ENCODE data around the gene TMTC2.
"Not testable (repeated sequence)": the region's sequence is repeated elsewhere in the genome, so short reads cannot be mapped to it uniquely, and the experiment has no call there.

Gene TMTC2

GRCh38 chr12:82725741-82726140 is 39.0 kb downstream of the TMTC2 start:
- DNase-seq (ENCODE audit: low read depth in 2 of 2), result no peak

- no peak for DNase-seq (ENCODE audit: low read depth in 2 of 2)
These were observed 41.2 kb downstream of the TMTC2 start for GRCh38 chr12:82727886-82728285.

GRCh38 chr12:82728710-82729109 is 42.0 kb downstream of the TMTC2 start:
- no peak for DNase-seq (ENCODE audit: low read depth in 2 of 2)

- no peak for DNase-seq (ENCODE audit: low read depth in 2 of 2)
These were observed 44.3 kb downstream of the TMTC2 start for GRCh38 chr12:82730953-82731459.

DNA sequence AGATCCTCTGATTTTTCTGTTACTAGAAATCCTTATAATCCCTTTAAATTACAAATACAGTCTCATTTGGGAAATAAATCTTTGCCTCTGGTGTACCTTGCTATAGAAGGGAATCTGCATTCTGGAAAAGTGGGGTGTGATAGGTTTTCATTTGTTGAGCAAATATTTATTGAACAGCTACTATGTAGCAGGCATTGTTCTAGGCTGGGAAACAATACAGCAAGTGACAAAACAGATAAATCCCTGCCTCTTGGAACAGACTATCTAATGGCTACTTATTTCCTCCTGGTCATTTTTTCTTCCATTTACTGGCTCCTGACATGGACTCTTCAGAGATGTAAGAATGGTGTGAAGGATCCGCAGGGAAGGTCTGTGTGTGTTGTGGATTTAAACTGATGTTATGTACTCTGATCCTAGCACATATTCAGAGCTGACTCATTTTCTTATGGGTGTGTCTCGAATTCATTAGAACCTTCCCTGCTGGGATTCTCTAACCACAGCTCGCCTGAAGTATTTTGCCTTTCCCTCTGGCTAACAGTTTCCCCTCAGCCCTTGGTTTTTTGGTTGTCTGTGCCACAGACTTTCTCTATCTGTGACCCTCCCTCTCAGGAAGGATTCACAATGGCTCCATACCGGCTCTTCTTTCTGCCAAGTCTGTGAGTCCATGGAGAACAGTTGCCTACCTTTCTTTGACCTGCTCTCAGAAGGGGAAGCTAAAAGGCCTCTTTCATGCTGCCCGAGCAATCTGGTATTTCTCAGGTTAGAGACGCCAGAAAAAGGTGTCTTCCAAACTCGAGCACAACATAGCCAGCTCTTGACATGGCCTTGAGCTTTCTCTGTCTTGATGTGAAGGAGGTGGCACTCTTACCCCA is 53.7 kb downstream of the TMTC2 start:
- no peak for DNase-seq (ENCODE audit: low read depth in 2 of 2)

DNA sequence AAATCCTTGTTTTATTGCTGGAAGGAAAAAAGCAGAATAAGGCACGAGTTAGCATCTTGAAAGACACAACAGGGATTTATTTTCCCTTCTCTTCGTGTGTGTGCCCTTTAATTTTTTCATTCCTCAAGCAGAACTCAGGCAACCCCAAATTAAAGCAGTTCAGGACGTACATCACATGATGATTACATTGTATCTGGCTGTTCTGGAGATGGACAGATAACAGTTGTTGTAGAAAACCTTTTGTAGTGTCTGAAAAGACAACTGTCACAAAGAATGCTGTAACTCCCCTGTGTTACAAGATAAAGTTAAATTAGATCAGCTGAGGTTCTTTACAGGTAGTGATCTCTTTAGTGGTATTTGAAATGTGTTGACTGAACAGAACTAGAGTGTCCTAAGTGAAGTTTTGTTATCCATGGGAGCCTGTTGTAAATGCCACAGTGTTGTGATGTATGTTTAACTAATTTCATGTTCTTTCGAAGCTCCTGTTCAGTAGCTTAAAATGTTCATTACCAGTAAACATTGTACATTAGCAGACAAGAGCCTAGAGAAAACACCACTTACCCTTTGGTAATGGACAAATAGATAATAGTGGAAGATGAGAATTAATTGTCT is 58.5 kb downstream of the TMTC2 start:
- DNase-seq (ENCODE audit: low read depth in 2 of 2), result no peak

- no peak for DNase-seq (ENCODE audit: low read depth in 2 of 2)
These were observed 59.1 kb downstream of the TMTC2 start for GRCh38 chr12:82745807-82746206.

DNA sequence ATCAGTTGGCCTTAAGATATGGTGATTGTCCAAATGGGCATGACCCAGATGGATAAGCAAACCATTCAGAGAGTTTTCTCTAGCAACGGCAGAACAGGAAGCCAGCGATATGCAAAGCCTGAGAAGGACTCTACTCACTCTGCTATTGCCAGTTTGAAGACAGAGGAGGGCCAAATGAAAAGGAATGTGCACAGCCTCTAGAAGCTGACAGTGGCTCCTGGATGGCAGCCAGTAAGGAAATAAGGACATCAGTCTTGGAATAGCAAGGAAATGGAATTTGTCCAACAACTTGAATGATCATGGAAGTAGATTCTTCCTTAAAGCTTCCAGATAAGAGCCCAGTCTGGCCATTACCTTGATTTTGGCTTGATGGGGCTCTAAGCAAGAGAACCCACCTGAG is 60.0 kb downstream of the TMTC2 start:
- no peak for DNase-seq (ENCODE audit: low read depth in 2 of 2)

DNA sequence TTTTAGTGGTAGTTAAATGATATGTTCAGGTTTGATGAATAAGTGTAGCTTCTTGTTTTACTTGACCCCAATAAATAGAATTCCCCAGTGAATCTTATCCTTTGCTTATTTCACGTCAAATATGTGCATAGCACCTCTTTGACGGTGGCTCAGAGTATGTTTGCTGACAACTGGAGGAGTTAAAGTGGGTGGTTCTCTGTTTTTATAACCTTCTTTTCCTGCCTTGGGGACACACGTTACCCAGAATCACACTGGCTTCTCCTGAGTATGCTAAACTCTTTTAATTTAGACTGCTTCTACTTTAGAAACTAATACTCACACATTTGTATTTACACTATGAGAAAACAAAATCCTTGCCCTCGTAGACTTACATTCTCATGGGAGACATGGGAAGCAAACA is 62.3 kb downstream of the TMTC2 start:
- DNase-seq (ENCODE audit: low read depth in 2 of 2), result no peak

- DNase-seq (ENCODE audit: low read depth in 2 of 2), result no peak
These were observed 68.2 kb downstream of the TMTC2 start for GRCh38 chr12:82754856-82755255.

DNA sequence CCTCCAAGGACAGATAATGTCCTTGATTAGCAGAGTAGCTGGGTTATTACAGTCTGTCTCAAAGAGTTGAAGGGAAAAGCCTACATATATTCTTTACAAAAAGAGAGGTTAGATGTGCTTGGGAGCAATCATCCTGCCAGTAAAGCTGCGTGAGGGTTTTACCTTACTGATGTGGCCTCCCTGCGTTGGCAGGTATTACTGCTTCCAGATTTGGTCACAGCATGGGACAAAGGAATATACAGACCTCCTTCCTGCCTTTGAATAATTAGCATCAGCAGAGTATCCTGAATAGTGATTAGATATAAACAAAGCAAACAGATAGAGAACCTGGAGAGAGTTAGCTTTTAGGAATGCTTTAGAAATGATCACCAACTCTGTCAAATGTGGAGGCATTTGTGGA is 69.6 kb downstream of the TMTC2 start:
- no peak for DNase-seq (ENCODE audit: low read depth in 2 of 2)

DNA sequence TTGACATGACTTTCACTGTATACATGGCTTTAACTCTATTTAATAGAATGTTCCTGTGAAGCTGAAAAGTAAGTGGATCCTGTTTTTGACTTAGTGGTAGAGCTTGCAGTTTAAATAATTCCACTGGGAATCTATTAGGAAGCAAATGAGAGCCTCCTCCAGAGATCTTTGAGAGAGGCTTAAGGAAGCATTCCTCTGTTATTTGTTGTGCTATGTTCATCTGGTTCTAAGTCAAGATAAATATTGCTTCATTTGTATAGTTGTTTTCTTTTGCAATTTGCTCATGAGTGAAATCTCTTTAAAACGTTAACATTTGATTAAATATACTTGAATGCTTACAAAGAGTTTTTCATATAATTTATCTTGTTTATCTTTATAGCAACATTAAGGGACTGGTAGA is 70.4 kb downstream of the TMTC2 start:
- no peak for DNase-seq (ENCODE audit: low read depth in 2 of 2)

DNA sequence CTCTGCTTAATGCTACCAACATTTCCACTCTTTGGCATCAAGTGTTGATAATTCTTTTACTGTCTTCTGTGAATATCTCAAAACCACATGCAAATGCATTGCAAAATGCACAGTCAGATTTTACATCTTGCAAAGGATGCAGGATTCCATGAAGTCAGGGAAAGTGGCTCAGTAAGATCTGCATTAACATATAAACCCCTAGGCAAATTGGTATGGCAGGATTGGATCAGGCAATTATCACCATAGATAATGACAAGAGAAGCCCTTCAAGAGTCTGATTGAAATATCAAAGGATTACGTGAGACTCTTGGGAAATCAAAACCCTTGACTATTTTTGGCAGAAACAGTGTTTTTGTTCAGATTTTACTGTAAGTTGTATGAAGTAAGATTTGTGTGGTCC is 71.0 kb downstream of the TMTC2 start:
- DNase-seq (ENCODE audit: low read depth in 2 of 2), result no peak

- no peak for DNase-seq (ENCODE audit: low read depth in 2 of 2)
These were observed 72.1 kb downstream of the TMTC2 start for GRCh38 chr12:82758749-82759330.

DNA sequence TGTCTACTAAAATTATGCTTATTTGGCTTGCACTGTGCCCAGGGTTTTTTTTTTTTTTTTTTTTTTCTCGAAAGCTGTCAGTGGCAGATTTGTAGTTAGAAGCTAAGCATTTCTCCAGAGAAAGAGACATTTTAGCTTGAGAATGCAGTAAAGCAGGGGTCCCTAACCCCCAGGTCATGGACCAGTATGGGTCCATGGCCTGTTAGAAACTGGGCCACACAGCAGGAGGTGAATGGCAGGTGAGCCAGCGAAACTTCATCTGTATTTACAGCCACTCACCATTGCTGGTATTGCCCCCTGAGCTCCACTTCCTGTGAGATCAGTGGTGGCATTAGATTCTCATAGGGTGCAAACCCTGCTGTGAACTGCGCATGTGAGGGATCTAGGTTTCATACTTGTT is 73.7 kb downstream of the TMTC2 start:
- DNase-seq (ENCODE audit: low read depth in 2 of 2), result no peak

- not testable (repeated sequence) for DNase-seq (ENCODE audit: low read depth in 2 of 2)
These were observed 78.5 kb downstream of the TMTC2 start for GRCh38 chr12:82765206-82765605.

- no peak for DNase-seq (ENCODE audit: low read depth in 2 of 2)
These were observed 79.4 kb downstream of the TMTC2 start for GRCh38 chr12:82765971-82766705.

GRCh38 chr12:82774666-82775065 is 88.0 kb downstream of the TMTC2 start:
- DNase-seq (ENCODE audit: low read depth in 2 of 2), result no peak

DNA sequence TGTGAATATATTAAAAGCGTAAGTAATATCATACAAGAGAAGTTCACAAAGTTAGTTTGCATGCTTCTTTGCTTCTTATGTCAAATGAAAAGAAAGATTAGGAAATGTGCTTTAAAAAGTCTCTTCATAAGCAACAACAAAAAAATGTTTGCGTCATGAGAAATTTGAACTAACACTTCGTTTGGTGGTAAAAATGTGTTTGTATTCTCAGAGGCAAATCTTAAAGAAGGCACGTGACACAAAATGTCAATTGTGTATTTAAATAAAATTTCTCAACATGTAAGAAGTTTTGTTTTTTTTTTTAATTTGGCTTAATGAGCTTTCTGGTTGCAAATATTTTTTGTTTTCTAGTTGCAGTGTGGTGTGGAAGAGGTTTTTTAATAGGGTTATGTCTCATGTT is 93.8 kb downstream of the TMTC2 start:
- no peak for DNase-seq (ENCODE audit: low read depth in 2 of 2)

DNA sequence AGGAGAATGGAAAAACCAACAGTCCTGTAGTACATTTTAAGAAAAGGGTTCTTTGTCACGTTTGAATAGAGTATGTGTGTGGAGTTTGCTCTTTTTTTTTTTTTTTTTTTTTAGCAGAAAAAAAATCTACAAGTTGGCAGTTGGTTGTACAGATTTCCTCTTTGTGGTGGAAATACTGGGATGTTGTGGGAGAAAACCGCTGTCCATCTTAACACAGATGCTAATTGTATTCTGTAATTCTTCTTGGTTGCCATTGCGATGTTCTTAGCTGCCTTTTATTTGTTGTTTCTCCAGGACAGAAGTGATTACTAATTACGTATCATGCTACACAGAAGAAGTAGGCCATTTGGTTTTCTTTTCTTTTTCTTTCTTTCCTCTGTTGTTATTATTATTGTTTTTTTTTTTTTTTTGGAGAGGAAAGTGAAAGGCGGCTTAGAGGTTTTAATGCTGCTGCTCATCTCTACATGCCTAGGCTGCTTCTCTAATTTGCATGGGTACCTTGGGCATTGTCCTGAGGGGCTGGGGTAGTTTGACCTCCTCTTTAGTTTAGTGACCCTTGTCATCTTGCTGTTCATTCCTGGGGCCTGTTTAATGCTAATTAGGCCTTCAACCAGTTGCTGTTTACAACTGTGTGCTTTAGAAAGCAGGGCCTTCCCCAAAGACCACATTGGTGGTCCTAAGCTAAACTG is 94.7 kb downstream of the TMTC2 start:
- no peak for DNase-seq (ENCODE audit: low read depth in 2 of 2)

GRCh38 chr12:82783435-82783834 is 96.7 kb downstream of the TMTC2 start:
- DNase-seq (ENCODE audit: low read depth in 2 of 2), result no peak

DNA sequence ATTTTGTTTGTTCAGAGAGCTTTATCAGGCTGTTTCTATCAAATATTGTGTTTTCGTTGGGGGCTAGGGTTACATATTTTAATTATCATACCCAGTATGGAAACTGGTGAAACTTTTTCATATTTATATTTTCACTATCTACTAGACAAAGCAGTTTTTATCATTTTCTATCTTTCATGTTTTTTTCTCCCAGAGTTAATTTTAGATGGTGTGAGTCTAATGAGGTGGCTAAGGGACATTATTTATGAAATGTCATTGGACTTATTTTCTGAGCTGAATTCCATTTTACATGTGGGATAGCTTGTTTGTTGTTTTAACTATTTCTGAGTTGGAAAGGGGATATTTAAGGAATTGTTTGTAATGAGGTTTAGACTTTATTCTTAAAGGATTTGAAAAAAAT is 100.3 kb downstream of the TMTC2 start:
- no peak for DNase-seq (ENCODE audit: low read depth in 2 of 2)

Measured in stimulated activated CD4-positive, alpha-beta T cell treated with anti-CD3 and anti-CD28 coated beads, Interleukin-12 subunit alpha, Interleukin-12 subunit beta, amount 100 ng/mL, for 24 hours (primary cell).